GM12878 (cell line): ENCODE data around the gene SLC25A39. TPM values are rescaled to one million over a fixed set of nuclear protein-coding genes. Genes with fewer than 3 reads are reported as not detected.

Experiments used
- ATAC-seq: fragments of 200-7000 bp; cut with Tn5 transposase; 3 replicates; pipeline ENCODE4 v1.9.1; 2020; ENCODE audit warnings: mild to moderate bottlenecking, moderate library complexity
- BruUV-seq: library from RNA; stranded (reverse); fragments of 400-500 nt; replicated peaks from 2 replicates; lab custom pipeline; 2021; lab: Mats Ljungman, UMichigan
- CTCF ChIA-PET: fragments of 300-600 bp; sonication (Branson Sonifier 250); formaldehyde crosslinking; extraction: SDS; loops from one replicate; lab custom pipeline; 2021; ENCODE audit warnings: inconsistent platforms; lab: Yijun Ruan, JAX
- POLR2A ChIA-PET: fragments of 350-600 bp; formaldehyde crosslinking; extraction: SDS; loops from one replicate; lab custom pipeline; 2021; ENCODE audit warnings: inconsistent platforms; lab: Charles Lee
- RAD21 ChIA-PET: fragments of 300-600 bp; sonication (Branson Sonifier 250); formaldehyde crosslinking; loops from one replicate; lab custom pipeline; 2023; ENCODE audit warnings: antibody characterized with exemption; ENCODE audit not compliant: unreplicated experiment; lab: Charles Lee
- SMC1A ChIA-PET: fragments of 300-600 bp; sonication (Branson Sonifier 250); formaldehyde crosslinking; loops from one replicate; lab custom pipeline; 2023; ENCODE audit not compliant: unreplicated experiment, uncharacterized antibody; lab: Charles Lee
- DNase-seq: peaks from one replicate; pipeline ENCODE4 v3.0.0-alpha.2; 2011; ENCODE audit warnings: low read depth, low spot score
- FAIRE-seq: peaks from 3 replicates; lab custom pipeline; 2011; peaks lifted over from hg19 to GRCh38; lab: Jason Lieb, UNC
- H2AFZ ChIP-seq: 2 replicates; pipeline ENCODE4 v1.6.0; 2011; ENCODE audit warnings: low read depth, low read length, control low read depth; ENCODE audit not compliant: control insufficient read depth
- H3K27ac ChIP-seq: 2 replicates; pipeline ENCODE4 v1.5.1; 2011; ENCODE audit warnings: control low read depth; ENCODE audit not compliant: control insufficient read depth, insufficient read depth
- H3K27me3 ChIP-seq, 2 experiments: replicated peaks in 1 of 2; 2 replicates each; pipeline versions ENCODE4 v1.6.0 to v1.6.1; 2011; ENCODE audit warnings: low read length in 1 of 2; ENCODE audit not compliant: control insufficient read depth in 2 of 2, insufficient read depth in 2 of 2
- H3K36me3 ChIP-seq, 2 experiments: 2 replicates each; pipeline ENCODE4 v1.5.1; 2011; ENCODE audit warnings: low read length in 1 of 2; ENCODE audit not compliant: control insufficient read depth in 2 of 2, insufficient read depth in 2 of 2
- H3K4me1 ChIP-seq: 2 replicates; pipeline ENCODE4 v1.6.1; 2011; ENCODE audit warnings: mild to moderate bottlenecking, low read length, moderate library complexity, mixed read lengths; ENCODE audit not compliant: control insufficient read depth, insufficient read depth
- H3K4me2 ChIP-seq: 2 replicates; pipeline ENCODE4 v1.6.0; 2011; ENCODE audit warnings: control low read depth; ENCODE audit not compliant: control insufficient read depth, insufficient read depth
- H3K4me3 ChIP-seq: fragments of 200-600 bp; sonication (generic); 2 replicates; pipeline ENCODE4 v1.5.1; 2016
- H3K79me2 ChIP-seq: 2 replicates; pipeline ENCODE4 v1.6.0; 2011; ENCODE audit warnings: low read length; ENCODE audit not compliant: control insufficient read depth, insufficient read depth
- H3K9ac ChIP-seq: 2 replicates; pipeline ENCODE4 v1.8.0; 2011; ENCODE audit warnings: low read length, control low read depth, mixed read lengths; ENCODE audit not compliant: control insufficient read depth, insufficient read depth
- H3K9me3 ChIP-seq: replicated peaks from 3 replicates; pipeline ENCODE4 v1.5.1; 2011; ENCODE audit warnings: mild to moderate bottlenecking, low read length; ENCODE audit not compliant: control insufficient read depth, insufficient read depth
- H4K20me1 ChIP-seq: 2 replicates; pipeline ENCODE4 v1.6.0; 2011; ENCODE audit not compliant: control insufficient read depth, insufficient read depth
- BCL11A ChIP-seq: IDR thresholded peaks from 2 replicates; pipeline ENCODE4 v1.6.1; 2011; ENCODE audit warnings: low read depth, low read length
- EP300 ChIP-seq, 2 experiments: fragments of 150-350 bp in 1 of 2; IDR thresholded peaks; 2 replicates each; pipeline ENCODE4 v1.6.1; 2011 to 2012; ENCODE audit warnings: low read depth in 2 of 2, low read length in 2 of 2, borderline replicate concordance in 1 of 2, improper control_type of control experiment in 1 of 2, inconsistent platforms in 1 of 2; ENCODE audit not compliant: control insufficient read depth in 1 of 2
- MEF2B ChIP-seq: fragments of 450-650 bp; IDR thresholded peaks from 2 replicates; pipeline ENCODE4 v1.6.1; 2018; ENCODE audit warnings: mild to moderate bottlenecking, moderate library complexity; ENCODE audit not compliant: partially characterized antibody, poor library complexity, severe bottlenecking
- NR2F1 ChIP-seq: fragments of 450-650 bp; conservative IDR thresholded peaks from 2 replicates; pipeline ENCODE4 v1.6.1; 2017; ENCODE audit warnings: mild to moderate bottlenecking
- PKNOX1 ChIP-seq: fragments of 450-650 bp; IDR thresholded peaks from 2 replicates; pipeline ENCODE4 v1.6.1; 2016; ENCODE audit warnings: mild to moderate bottlenecking
- RCOR1 ChIP-seq: conservative IDR thresholded peaks from 2 replicates; pipeline ENCODE4 v1.6.1; 2012; ENCODE audit warnings: low read depth, low read length, improper control_type of control experiment
- RUNX3 ChIP-seq: IDR thresholded peaks from 2 replicates; pipeline ENCODE4 v1.6.1; 2012; ENCODE audit warnings: low read length, inconsistent platforms
- SPI1 ChIP-seq: IDR thresholded peaks from 2 replicates; pipeline ENCODE4 v1.6.1; 2011; ENCODE audit warnings: low read depth, mild to moderate bottlenecking, low read length, moderate library complexity, borderline replicate concordance; ENCODE audit not compliant: insufficient read depth
- TCF7 ChIP-seq: IDR thresholded peaks from 2 replicates; pipeline ENCODE4 v1.6.1; 2014; ENCODE audit warnings: antibody characterized with exemption, borderline replicate concordance
- ZNF207 ChIP-seq: fragments of 450-650 bp; IDR thresholded peaks from 2 replicates; pipeline ENCODE4 v1.6.1; 2014; ENCODE audit warnings: antibody characterized with exemption, mild to moderate bottlenecking, borderline replicate concordance
- ZNF592 ChIP-seq: fragments of 450-650 bp; IDR thresholded peaks from 2 replicates; pipeline ENCODE4 v1.6.1; 2017; ENCODE audit warnings: mild to moderate bottlenecking, moderate library complexity
- whole genome bisulfite sequencing: methylation state at CpG from one replicate; pipeline ENCODE4 v1.1.6; 2016; ENCODE audit warnings: low lambda C conversion rate; ENCODE audit not compliant: insufficient replicate concordance, insufficient coverage; ENCODE audit errors: missing lambda C conversion rate; 5-methylcytosine and 5-hydroxymethylcytosine counted together
- in situ Hi-C: fragments of 300-500 bp; cut with MboI; formaldehyde crosslinking; loops from 9 replicates; pipeline ENCODE4 v1.14.3; 2018; ENCODE audit warnings: mixed read lengths
- intact Hi-C: fragments of 100-400 bp; cut with micrococcal nuclease; formaldehyde crosslinking; loops from one replicate; pipeline ENCODE4 v1.14.2; 2022; ENCODE audit not compliant: unreplicated experiment
- polyA plus RNA-seq, 11 experiments: library from polyadenylated mRNA; depleted of rRNA in 4 of 11; unstranded in 6 of 11; stranded (reverse) in 5 of 11; fragments of >200 nt; fragmentation: Nextera tagmentation in 4 of 11; fragmentation: Illumina TruSeq in 1 of 11; extraction: Ambion mirVana in 4 of 11; extraction: Trizol in 1 of 11; gene quantifications; 1 replicate in 1 of 11; 2 replicates in 10 of 11; pipeline versions ENCODE4 v1.2.1 to v1.2.3, GENCODE V29; 2011 to 2016; ENCODE audit warnings: inconsistent platforms in 2 of 11, missing spikeins in 2 of 11, low read depth in 1 of 11
- total RNA-seq, 4 experiments: library from RNA; depleted of rRNA in 3 of 4; stranded (reverse); fragments of >200 nt in 3 of 4; fragmentation: Illumina TruSeq in 1 of 4; extraction: Trizol in 1 of 4; gene quantifications; 2 replicates each; pipeline versions ENCODE4 v1.2.1 to v1.2.3, GENCODE V29; 2013 to 2021

Gene SLC25A39
- total and polyA plus RNA-seq, 10 of the 15 experiments (the other 5 are each of a cell fraction or from before 2014, with no cell fraction given): 3.5 to 270 (median 150) TPM

- no peak overlapping the region for H3K27ac ChIP-seq
- ChIA-PET SMC1A (interaction anchor here (1.0 to 2.2 kb wide), 3 partner anchors 11 to 16 kb away, joined by 3 to 7 read pairs (median 5); partner anchors contain the start of gene GRN), POLR2A (interaction anchor here (0.9 kb wide), 2 partner anchors 10 to 11 kb away, joined by 3 to 4 read pairs; partner anchors contain the start of gene GRN), CTCF (interaction anchor here (1.1 to 9.1 kb wide), 5 partner anchors 8 to 130 kb away, joined by 3 to 154 read pairs (median 5); partner anchors contain the start of gene GRN)
- in situ Hi-C loops (no loop called here), intact Hi-C loops (no loop called here)
- no peak overlapping the region; the same call in 1 of the 2 replicates for H2AFZ ChIP-seq
- no peak for FAIRE-seq
- no peak overlapping the region for H3K4me3 ChIP-seq
- no peaks in the 10 kb centered on the region for H4K20me1 ChIP-seq
- H3K9me3 ChIP-seq: no peaks in the 10 kb centered on the region
- no peaks in the 10 kb centered on the region for H3K27me3 ChIP-seq
- no peak overlapping the region for H3K4me2 ChIP-seq
- H3K9ac ChIP-seq: no peak overlapping the region
- H3K79me2 ChIP-seq: no peaks in the 10 kb centered on the region
- BruUV-seq: no TSS peak
- H3K36me3 ChIP-seq: no peaks in the 10 kb centered on the region
- TF ChIP-seq SPI1: peak; percentile 34; the same call in 1 of the 2 replicates
- no peak for TF ChIP-seq RUNX3
- TF ChIP-seq, all 136 proteins: peak for 1
- WGBS: 17% methylated on average over 3 of the region's 3 CpGs
- DNase-seq (no peak), ATAC-seq (no peak; the same call in 2 of the 3 replicates)
- H3K4me1 ChIP-seq: peaks cover 6% of the 10 kb centered on the region
- RAD21 ChIA-PET: interaction anchor here (1.0 to 2.0 kb wide), 2 partner anchors 11 to 125 kb away, joined by 3 to 8 read pairs; no protein-coding TSS in a partner anchor
Observed at GRCh38 chr17:44334727-44335126, 10.1 kb upstream of the SLC25A39 start.

GRCh38 chr17:44334315-44334714 lies 9.7 kb upstream of the SLC25A39 start:
- no peak overlapping the region for H2AFZ ChIP-seq
- ChIA-PET RAD21 (interaction anchor here (1.0 to 2.0 kb wide), 3 partner anchors 11 to 125 kb away, joined by 3 to 8 read pairs (median 3); no protein-coding TSS in a partner anchor), POLR2A (interaction anchor here (0.9 kb wide), 2 partner anchors 10 to 11 kb away, joined by 3 to 4 read pairs; partner anchors contain the start of gene GRN), CTCF (interaction anchor here (0.8 to 9.1 kb wide), 4 partner anchors 12 to 133 kb away, joined by 3 to 154 read pairs (median 5); partner anchors contain the start of gene GRN), SMC1A (interaction anchor here (1.0 to 1.6 kb wide), 3 partner anchors 14 to 189 kb away, joined by 3 to 5 read pairs (median 3); no protein-coding TSS in a partner anchor)
- no peaks in the 10 kb centered on the region for H3K36me3 ChIP-seq
- H3K4me2 ChIP-seq: no peak overlapping the region
- WGBS: 11% methylated on average over 2 of the region's 2 CpGs
- no peaks in the 10 kb centered on the region for H3K27me3 ChIP-seq
- in situ Hi-C loops: no loop called here
- BruUV-seq: no TSS peak
- intact Hi-C loops: no loop called here
- no peak overlapping the region for H3K4me3 ChIP-seq
- ATAC-seq (no peak), FAIRE-seq (no peak), DNase-seq (no peak)
- H3K9ac ChIP-seq: no peak overlapping the region
- H3K79me2 ChIP-seq: no peaks in the 10 kb centered on the region
- H3K4me1 ChIP-seq: peaks cover 6% of the 10 kb centered on the region
- no peaks in the 10 kb centered on the region for H4K20me1 ChIP-seq
- H3K9me3 ChIP-seq: no peaks in the 10 kb centered on the region
- H3K27ac ChIP-seq: no peak overlapping the region
- TF ChIP-seq ZNF592 (no peak), MEF2B (no peak), RCOR1 (no peak), PKNOX1 (no peak), TCF7 (no peak), ZNF207 (no peak), EP300 (IDR thresholded peaks at IDR 0.05; ENCODE audit: borderline replicate concordance in 1 of 2, control insufficient read depth in 1 of 2, low read depth in 2 of 2, low read length in 2 of 2) (no peak), BCL11A (no peak), NR2F1 (no peak)
